NT2/D1 (cell line): ENCODE results near the gene NME7.

Source experiments
- DNase-seq: peaks from one replicate; pipeline ENCODE4 v3.0.0-alpha.2; 2011; ENCODE audit warnings: low read depth, low spot score
- H3K27me3 ChIP-seq: 2 replicates; pipeline ENCODE4 v1.6.0; 2011; ENCODE audit warnings: mild to moderate bottlenecking; ENCODE audit not compliant: insufficient read length, insufficient read depth
- H3K36me3 ChIP-seq: 2 replicates; pipeline ENCODE4 v1.6.1; 2011; ENCODE audit warnings: mild to moderate bottlenecking, low read length, mixed read lengths; ENCODE audit not compliant: insufficient read depth, insufficient read length
- H3K4me1 ChIP-seq: 2 replicates; pipeline ENCODE4 v1.5.1; 2011; ENCODE audit not compliant: insufficient read depth, insufficient read length
- H3K4me3 ChIP-seq: 2 replicates; pipeline ENCODE4 v1.5.1; 2011; ENCODE audit warnings: low read depth; ENCODE audit not compliant: insufficient read length
- H3K9ac ChIP-seq: 2 replicates; pipeline ENCODE4 v1.6.0; 2011; ENCODE audit warnings: low read depth; ENCODE audit not compliant: insufficient read length
- H3K9me3 ChIP-seq: 2 replicates; pipeline ENCODE4 v1.5.1; 2011; ENCODE audit warnings: mild to moderate bottlenecking, low read length; ENCODE audit not compliant: insufficient read depth
- SUZ12 ChIP-seq: IDR thresholded peaks from 2 replicates; pipeline ENCODE4 v1.6.1; 2011; ENCODE audit not compliant: insufficient read length, insufficient read depth; ENCODE audit errors: extremely low read depth
- YY1 ChIP-seq: IDR thresholded peaks from 2 replicates; pipeline ENCODE4 v1.6.1; 2011; ENCODE audit not compliant: insufficient read length, insufficient read depth
- ZNF274 ChIP-seq: IDR thresholded peaks from 2 replicates; pipeline ENCODE4 v1.6.1; 2011; ENCODE audit warnings: mild to moderate bottlenecking, low read depth, low read length

NME7 gene

GRCh38 chr1:169108863-169109560, 258.6 kb downstream of the NME7 start:
- H3K4me3 ChIP-seq, result no peak overlapping the region
- no peak overlapping the region for H3K9ac ChIP-seq
- H3K4me1 ChIP-seq, result peaks cover 7% of the 10 kb centered on the region
- DNase-seq, result no peak
- TF ChIP-seq SUZ12 (no peak), ZNF274 (no peak), YY1 (no peak)
- H3K36me3 ChIP-seq, result peaks cover 25% of the 10 kb centered on the region
- peaks cover 19% of the 10 kb centered on the region for H3K27me3 ChIP-seq
- H3K9me3 ChIP-seq, result no peaks in the 10 kb centered on the region

GRCh38 chr1:169108223-169108622, 259.4 kb downstream of the NME7 start:
- TF ChIP-seq SUZ12 (no peak), YY1 (no peak), ZNF274 (no peak)
- Histone ChIP-seq H3K36me3 (peaks cover 25% of the 10 kb centered on the region), H3K9ac (peak overlapping the region; percentile 37), H3K4me1 (peaks cover 7% of the 10 kb centered on the region), H3K4me3 (no peak overlapping the region), H3K27me3 (peaks cover 25% of the 10 kb centered on the region), H3K9me3 (no peaks in the 10 kb centered on the region)
- DNase-seq, result no peak

GRCh38 chr1:169107603-169108208, 259.9 kb downstream of the NME7 start:
- Histone ChIP-seq H3K4me1 (peaks cover 12% of the 10 kb centered on the region), H3K36me3 (peaks cover 23% of the 10 kb centered on the region), H3K9ac (peak overlapping the region; percentile 98), H3K4me3 (peak overlapping the region; percentile 87), H3K9me3 (no peaks in the 10 kb centered on the region), H3K27me3 (peaks cover 28% of the 10 kb centered on the region)
- TF ChIP-seq ZNF274, result no peak
- no peak for TF ChIP-seq YY1
- TF ChIP-seq SUZ12, result no peak
- no peak for DNase-seq

- peak overlapping the region; percentile 87 for H3K4me3 ChIP-seq
- peaks cover 14% of the 10 kb centered on the region for H3K4me1 ChIP-seq
- no peaks in the 10 kb centered on the region for H3K9me3 ChIP-seq
- DNase-seq, result no peak
- TF ChIP-seq SUZ12, result no peak
- TF ChIP-seq YY1, result no peak
- TF ChIP-seq ZNF274, result no peak
- peaks cover 16% of the 10 kb centered on the region for H3K36me3 ChIP-seq
- peaks cover 28% of the 10 kb centered on the region for H3K27me3 ChIP-seq
- H3K9ac ChIP-seq, result peak overlapping the region; percentile 98
Observed at GRCh38 chr1:169106921-169107602, 260.5 kb downstream of the NME7 start.

- Histone ChIP-seq H3K27me3 (peaks cover 28% of the 10 kb centered on the region), H3K4me1 (peaks cover 14% of the 10 kb centered on the region), H3K9ac (peak within 1 kb of the TSS; percentile 98), H3K36me3 (peaks cover 9% of the 10 kb centered on the region), H3K4me3 (peak within 1 kb of the TSS; percentile 87), H3K9me3 (no peaks in the 10 kb centered on the region)
- no peak for TF ChIP-seq ZNF274
- TF ChIP-seq YY1, result no peak
- peak; percentile 94 for DNase-seq
Observed at GRCh38 chr1:169106095-169106920, 261.3 kb downstream of the NME7 start, which contains the start of gene ATP1B1. TSS of gene ATP1B1 (plus strand) at chr1:169106690. CDS start at chr1:169106830, 140 bp downstream.

- Histone ChIP-seq H3K4me3 (peak overlapping the region; percentile 63), H3K9me3 (no peaks in the 10 kb centered on the region), H3K27me3 (peaks cover 28% of the 10 kb centered on the region), H3K4me1 (peaks cover 14% of the 10 kb centered on the region), H3K36me3 (peaks cover 5% of the 10 kb centered on the region), H3K9ac (peak overlapping the region; percentile 84)
- peak; percentile 36 for DNase-seq
- TF ChIP-seq YY1 (no peak), SUZ12 (no peak), ZNF274 (no peak)
Observed at GRCh38 chr1:169105434-169106094, 262.0 kb downstream of the NME7 start.
